Neutrophil (primary cell): ENCODE measurements around the gene L3MBTL1.

Source experiments
- H3K27ac ChIP-seq: fragments of 200-600 bp; sonication (generic); 2 replicates; pipeline ENCODE4 v1.5.1; 2016; ENCODE audit warnings: mild to moderate bottlenecking, moderate library complexity
- H3K27me3 ChIP-seq: fragments of 200-600 bp; sonication (generic); 2 replicates; pipeline ENCODE4 v1.6.0; 2016; ENCODE audit warnings: mild to moderate bottlenecking
- H3K36me3 ChIP-seq: fragments of 200-600 bp; sonication (generic); 2 replicates; pipeline ENCODE4 v1.5.1; 2017
- H3K4me1 ChIP-seq, 2 experiments: fragments of 200-600 bp in 1 of 2; sonication (generic) in 1 of 2; 1 replicate in 1 of 2; 2 replicates in 1 of 2; pipeline versions ENCODE4 v1.5.1 to v1.6.1; 2013 to 2016; ENCODE audit warnings: low read depth in 1 of 2, low read length in 1 of 2, mild to moderate bottlenecking in 1 of 2, moderate library complexity in 1 of 2; ENCODE audit not compliant: control insufficient read depth in 1 of 2, insufficient read depth in 1 of 2
- H3K4me3 ChIP-seq, 2 experiments: fragments of 200-600 bp in 1 of 2; sonication (generic) in 1 of 2; 1 replicate in 1 of 2; 2 replicates in 1 of 2; pipeline ENCODE4 v1.5.1; 2013 to 2016; ENCODE audit warnings: low read depth in 1 of 2, low read length in 1 of 2, mild to moderate bottlenecking in 1 of 2, moderate library complexity in 1 of 2
- H3K9me3 ChIP-seq: fragments of 200-600 bp; sonication (generic); 2 replicates; pipeline ENCODE4 v1.5.1; 2016
- CTCF ChIP-seq: fragments of 200-600 bp; sonication (generic); IDR thresholded peaks from 2 replicates; pipeline ENCODE4 v1.5.1; 2016; ENCODE audit warnings: antibody characterized with exemption

The L3MBTL1 gene

GRCh38 chr20:43558412-43559146 is 51.1 kb downstream of the L3MBTL1 start, which contains the start of gene SGK2:
Gene SGK2, plus strand, starts transcription at chr20:43559027. Its CDS starts 7,469 bp downstream, at chr20:43566496.
- H3K27ac ChIP-seq, result no peak within 1 kb of the TSS
- no peak within 1 kb of the TSS for H3K4me3 ChIP-seq
- H3K27me3 ChIP-seq, result no peaks in the 10 kb centered on the region
- no peak for TF ChIP-seq CTCF
- H3K4me1 ChIP-seq, result peaks cover 19 to 26% of the 10 kb centered on the region in 2 experiments
- no peaks in the 10 kb centered on the region for H3K9me3 ChIP-seq
- no peaks in the 10 kb centered on the region for H3K36me3 ChIP-seq

DNA sequence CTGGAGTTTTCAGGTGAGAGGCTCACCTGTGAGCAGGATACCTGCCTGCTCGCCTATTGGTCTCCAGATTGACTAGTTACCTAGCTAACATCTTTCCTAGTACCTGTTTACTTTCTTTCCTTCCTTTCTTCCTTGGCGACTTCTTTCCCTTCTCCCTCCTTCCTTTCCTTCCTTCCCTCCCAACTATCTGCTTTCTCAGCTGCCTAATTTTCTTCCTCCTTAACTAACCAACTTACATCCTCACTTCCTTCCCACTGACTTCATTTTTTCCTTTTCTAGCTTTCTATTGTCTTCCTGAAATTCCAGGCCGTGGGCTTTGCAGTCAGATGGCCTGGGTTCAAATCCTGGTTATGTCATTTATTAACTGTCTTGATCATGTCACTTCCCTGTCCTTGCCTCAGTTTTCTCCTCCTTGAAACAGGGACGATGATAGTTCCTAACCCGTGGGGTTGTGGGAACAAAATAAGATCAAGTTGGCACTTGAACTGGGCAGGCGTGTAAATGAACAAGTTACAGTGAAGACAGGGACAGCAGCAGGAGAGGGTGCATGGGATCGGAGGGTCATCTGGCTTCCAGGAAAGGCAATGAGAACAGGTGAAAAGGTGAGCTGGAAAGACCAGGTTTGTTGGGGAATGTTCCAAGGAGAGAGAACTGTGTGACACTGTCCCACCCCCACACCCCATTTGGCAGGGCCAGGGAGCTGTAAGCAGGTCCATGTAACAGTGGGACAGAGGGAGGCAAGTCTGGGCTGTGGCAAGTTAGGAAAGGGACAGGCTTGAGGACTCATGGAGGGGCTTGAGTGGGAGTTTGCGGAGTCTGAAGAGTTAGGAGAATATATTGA is 51.9 kb downstream of the L3MBTL1 start:
- no peak overlapping the region for H3K4me3 ChIP-seq
- no peaks in the 10 kb centered on the region for H3K27me3 ChIP-seq
- H3K9me3 ChIP-seq, result no peaks in the 10 kb centered on the region

DNA sequence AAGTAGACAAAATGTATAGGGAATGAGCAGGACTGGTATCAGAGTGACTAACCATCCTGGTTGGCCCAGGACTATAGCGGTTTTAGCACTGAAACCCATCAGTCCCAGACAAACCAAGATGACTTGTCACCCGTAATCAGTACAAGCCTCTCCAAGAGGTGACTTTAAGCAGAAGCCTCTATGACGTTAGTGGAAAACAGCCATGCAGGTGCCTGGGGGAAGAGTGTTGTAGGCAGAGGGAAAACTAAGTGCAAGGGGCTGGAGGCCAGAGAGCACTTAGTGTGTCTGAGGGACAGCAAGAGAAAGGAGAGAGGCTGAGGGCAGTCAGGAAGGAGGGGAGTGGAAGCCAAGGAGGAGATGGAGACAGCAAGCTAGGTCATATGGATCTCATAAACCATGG is 53.5 kb downstream of the L3MBTL1 start:
- Histone ChIP-seq H3K4me3 (no peak overlapping the region), H3K36me3 (no peaks in the 10 kb centered on the region), H3K27ac (no peak overlapping the region), H3K27me3 (no peaks in the 10 kb centered on the region), H3K4me1 (peaks cover 19 to 23% of the 10 kb centered on the region in 2 experiments), H3K9me3 (no peaks in the 10 kb centered on the region)
- TF ChIP-seq CTCF, result no peak

More for the DNA sequence above, 51.9 kb downstream of the L3MBTL1 start:
- Histone ChIP-seq H3K4me1 (peaks cover 19 to 26% of the 10 kb centered on the region in 2 experiments), H3K27ac (no peak overlapping the region), H3K36me3 (no peaks in the 10 kb centered on the region)
- TF ChIP-seq CTCF, result no peak

DNA sequence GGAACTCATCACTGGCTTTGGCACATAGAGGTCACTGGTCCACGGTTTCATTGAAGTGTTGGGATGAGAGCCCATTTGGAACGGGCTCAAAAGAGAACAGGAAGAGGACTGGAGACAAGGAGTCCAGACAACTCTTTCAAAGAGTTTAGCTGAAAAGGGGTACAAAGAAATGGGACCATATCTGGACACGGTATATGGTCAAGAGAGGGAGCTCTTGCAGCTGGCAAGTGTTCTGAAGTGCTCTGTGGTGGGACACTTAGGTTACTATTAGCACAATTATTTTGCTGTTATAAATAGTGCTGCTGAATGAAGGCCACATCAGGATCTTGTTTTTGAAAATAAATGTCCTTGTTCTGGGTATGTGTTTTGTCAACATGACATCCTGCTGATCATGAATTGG is 55.9 kb downstream of the L3MBTL1 start:
- H3K36me3 ChIP-seq, result no peaks in the 10 kb centered on the region
- peaks cover 6 to 14% of the 10 kb centered on the region in 2 experiments for H3K4me1 ChIP-seq
- H3K4me3 ChIP-seq, result no peak overlapping the region
- TF ChIP-seq CTCF, result no peak
- H3K9me3 ChIP-seq, result no peaks in the 10 kb centered on the region
- H3K27me3 ChIP-seq, result no peaks in the 10 kb centered on the region
- H3K27ac ChIP-seq, result no peak overlapping the region

DNA sequence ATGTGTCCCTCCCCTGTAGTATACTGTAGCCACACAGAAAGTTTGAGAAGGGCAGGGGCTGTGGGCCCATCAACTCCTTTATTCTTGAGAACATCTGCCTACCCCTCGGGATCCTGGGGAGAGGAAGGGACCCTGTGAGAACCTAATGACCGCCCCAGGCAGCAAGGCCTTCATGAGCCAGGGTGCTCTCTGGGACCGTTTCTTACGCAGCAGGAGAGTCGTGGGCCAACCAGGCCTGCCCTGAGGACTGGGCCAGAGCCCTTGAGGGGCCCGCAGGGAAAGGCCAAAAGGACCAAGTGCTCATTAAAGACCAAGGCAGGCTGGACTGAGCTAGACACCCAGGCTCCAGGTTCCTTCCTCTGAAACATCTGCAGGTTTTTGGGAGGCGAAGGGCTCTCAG is 56.5 kb downstream of the L3MBTL1 start:
- TF ChIP-seq CTCF, result no peak
- H3K4me3 ChIP-seq, result no peak overlapping the region
- no peak overlapping the region for H3K27ac ChIP-seq
- H3K4me1 ChIP-seq, result peaks cover 5 to 8% of the 10 kb centered on the region in 2 experiments
- H3K36me3 ChIP-seq, result no peaks in the 10 kb centered on the region
- no peaks in the 10 kb centered on the region for H3K27me3 ChIP-seq
- H3K9me3 ChIP-seq, result no peaks in the 10 kb centered on the region
